Gastrocnemius medialis (tissue), 4 donors: ENCODE data around the gene LRRC75A. TPM values are rescaled to one million over a fixed set of nuclear protein-coding genes. Genes with fewer than 3 reads are reported as not detected.
"Not testable (repeated sequence)": the region's sequence is repeated elsewhere in the genome, so short reads cannot be mapped to it uniquely, and the experiment has no call there.

ENCODE experiments used
- ATAC-seq, 2 donors: fragments of 150-250 bp; one replicate each; pipeline ENCODE4 v1.9.1; 2016
- DNase-seq, 2 donors: peaks; one replicate each; pipeline ENCODE4 v3.0.0-alpha.2; 2019
- H3K27ac ChIP-seq, 4 donors: fragments of 200-600 bp; sonication (generic); 1 replicate in 1 of 4; 2 replicates in 3 of 4; pipeline ENCODE4 v1.5.1; 2016 to 2018; ENCODE audit warnings: mild to moderate bottlenecking in 2 of 4, moderate library complexity in 1 of 4
- H3K27me3 ChIP-seq, 3 donors: fragments of 200-600 bp; sonication (generic) in 2 of 3; 1 replicate in 1 of 3; 2 replicates in 2 of 3; pipeline versions ENCODE4 v1.5.1 to v1.6.0; 2016 to 2019; ENCODE audit warnings: mild to moderate bottlenecking in 1 of 3, moderate library complexity in 1 of 3
- H3K36me3 ChIP-seq, 2 donors: fragments of 200-600 bp; sonication (generic) in 1 of 2; one replicate each; pipeline ENCODE4 v1.5.1; 2017 to 2018
- H3K4me1 ChIP-seq, 2 donors: fragments of 200-600 bp; sonication (generic) in 1 of 2; one replicate each; pipeline ENCODE4 v1.5.1; 2016 to 2017; ENCODE audit warnings: mild to moderate bottlenecking in 2 of 2
- H3K4me3 ChIP-seq, 4 donors: fragments of 200-600 bp; sonication (generic) in 3 of 4; 1 replicate in 1 of 4; 2 replicates in 3 of 4; pipeline ENCODE4 v1.5.1; 2016 to 2019; ENCODE audit warnings: mild to moderate bottlenecking in 2 of 4
- H3K9me3 ChIP-seq, 3 donors: fragments of 200-600 bp; sonication (generic) in 2 of 3; 1 replicate in 1 of 3; 2 replicates in 2 of 3; pipeline ENCODE4 v1.5.1; 2016 to 2019
- CTCF ChIP-seq, 5 experiments: fragments of 450-650 bp in 3 of 5; fragments of 200-600 bp in 2 of 5; sonication (generic) in 2 of 5; IDR thresholded peaks in 4 of 5; conservative IDR thresholded peaks in 1 of 5; 1 replicate in 4 of 5; 2 replicates in 1 of 5; pipeline ENCODE4 v1.5.1; 2016 to 2019; ENCODE audit warnings: antibody characterized with exemption in 5 of 5, mild to moderate bottlenecking in 3 of 5, moderate library complexity in 3 of 5
- POLR2A ChIP-seq, 2 donors: fragments of 450-650 bp; IDR thresholded peaks; one replicate each; pipeline ENCODE4 v1.6.1; 2017; ENCODE audit warnings: antibody characterized with exemption in 2 of 2, mild to moderate bottlenecking in 2 of 2, moderate library complexity in 2 of 2
- in situ Hi-C, 4 donors: fragments of 200-750 bp; cut with MboI; loops; one replicate each; pipeline versions ENCODE4 v1.15.0 to v1.8.0; 2017; ENCODE audit warnings: low sequenced_read_pairs in 4 of 4
- intact Hi-C: fragments of 100-400 bp; cut with DNase I; formaldehyde crosslinking; loops from one replicate; pipeline ENCODE4 v1.15.1; 2023; ENCODE audit warnings: low total_unique reads
- total RNA-seq, 4 donors: library from RNA; depleted of rRNA; stranded (reverse); fragments of >200 nt; gene quantifications; one replicate each; pipeline versions ENCODE4 v1.1.0 to v1.2.3, GENCODE V29; 2016

Gene LRRC75A
- total RNA-seq, 4 donors from 2014 or later, result 0.34 to 0.80 TPM; not detected in 2

GRCh38 chr17:16527298-16527697, 35.3 kb upstream of the LRRC75A start:
- Histone ChIP-seq H3K4me3 (no peak overlapping the region), H3K36me3 (no peaks in the 10 kb centered on the region), H3K27me3 (peaks cover 2 to 9% (median 4%) of the 10 kb centered on the region in 3 donors), H3K27ac (no peak overlapping the region), H3K9me3 (no peaks in the 10 kb centered on the region), H3K4me1 (no peaks in the 10 kb centered on the region)
- intact Hi-C loops, result no loop called here
- TF ChIP-seq POLR2A (IDR thresholded peaks at IDR 0.05) (no peak), CTCF (IDR thresholded peaks at IDR 0.05 in 4 of 5, conservative IDR thresholded peaks at IDR 0.05 in 1 of 5) (no peak)
- ATAC-seq (no peak), DNase-seq (no peak)
- in situ Hi-C loops, result loop anchor here in 2 of 4 donors (10.0 kb wide), 1 partner anchor 162 kb away; no protein-coding TSS in a partner anchor

- ATAC-seq, H3K4me3 ChIP-seq, H3K4me1 ChIP-seq, DNase-seq, H3K36me3 ChIP-seq, H3K27me3 ChIP-seq, intact Hi-C loops, H3K9me3 ChIP-seq, H3K27ac ChIP-seq: not testable (repeated sequence)
- in situ Hi-C loops, result loop anchor here in 2 of 4 donors (10.0 kb wide), 1 partner anchor 161 kb away; no protein-coding TSS in a partner anchor
Measured at GRCh38 chr17:16525556-16525955, 33.6 kb upstream of the LRRC75A start.

- ATAC-seq (peak; percentile 98 to 99), DNase-seq (peak; percentile 60 to 72)
- intact Hi-C loops (loop anchor here (1.0 kb wide), 3 partner anchors 68 to 158 kb away; no protein-coding TSS in a partner anchor), in situ Hi-C loops (loop anchor here (5.0 to 25.0 kb wide), 4 partner anchors 69 to 159 kb away; partner anchors contain the start of gene CENPV (in 1 of the 4))
- no peak overlapping the region for H3K4me3 ChIP-seq
- peaks cover 0 to 18% (median 14%) of the 10 kb centered on the region in 3 donors for H3K27me3 ChIP-seq
- peaks cover 0 to 6% of the 10 kb centered on the region in 2 donors for H3K4me1 ChIP-seq
- H3K36me3 ChIP-seq, result no peaks in the 10 kb centered on the region
- no peak overlapping the region for H3K27ac ChIP-seq
- no peaks in the 10 kb centered on the region for H3K9me3 ChIP-seq
- TF ChIP-seq POLR2A (IDR thresholded peaks at IDR 0.05) (no peak), CTCF (IDR thresholded peaks at IDR 0.05 in 4 of 5, conservative IDR thresholded peaks at IDR 0.05 in 1 of 5) (peak; percentile 85 to 96 (median 90))
Measured at GRCh38 chr17:16521070-16521727, 29.2 kb upstream of the LRRC75A start.

GRCh38 chr17:16519021-16519420, 27.0 kb upstream of the LRRC75A start:
- TF ChIP-seq CTCF (IDR thresholded peaks at IDR 0.05 in 4 of 5, conservative IDR thresholded peaks at IDR 0.05 in 1 of 5) (no peak), POLR2A (IDR thresholded peaks at IDR 0.05) (no peak)
- DNase-seq, result no peak
- Histone ChIP-seq H3K27ac (no peak overlapping the region), H3K27me3 (peaks cover 0 to 19% (median 14%) of the 10 kb centered on the region in 3 donors), H3K4me1 (peaks cover 0 to 6% of the 10 kb centered on the region in 2 donors), H3K36me3 (no peaks in the 10 kb centered on the region), H3K4me3 (no peak overlapping the region), H3K9me3 (no peaks in the 10 kb centered on the region)
- in situ Hi-C loops (loop anchor here in 3 of 4 donors (5.0 to 25.0 kb wide), 3 partner anchors 64 to 157 kb away; partner anchors contain the start of gene CENPV (in 1 of the 3)), intact Hi-C loops (no loop called here)
- no peak for ATAC-seq

DNA sequence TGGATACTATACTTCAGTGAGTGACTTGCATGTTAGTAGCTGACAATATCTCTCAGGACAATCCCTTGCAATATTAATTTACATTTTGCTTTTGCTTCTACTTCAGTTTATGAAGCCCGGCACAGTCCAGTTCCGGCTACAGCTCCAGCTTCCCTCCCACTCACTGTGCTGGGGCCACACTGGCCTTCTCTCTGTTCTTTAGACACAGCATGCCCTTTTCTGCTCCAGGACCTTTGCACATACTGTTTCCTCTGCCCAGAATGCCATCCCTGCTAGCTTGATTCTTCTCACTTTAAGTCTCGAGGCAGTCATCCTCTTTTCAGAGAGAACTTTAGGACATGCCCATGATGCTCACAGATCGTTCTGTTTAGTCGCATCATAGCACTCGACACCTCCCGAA, 25.5 kb upstream of the LRRC75A start:
- Histone ChIP-seq H3K27me3 (peaks cover 0 to 19% (median 14%) of the 10 kb centered on the region in 3 donors), H3K4me3 (no peak overlapping the region), H3K4me1 (peaks cover 0 to 6% of the 10 kb centered on the region in 2 donors), H3K36me3 (no peaks in the 10 kb centered on the region), H3K27ac (no peak overlapping the region), H3K9me3 (no peaks in the 10 kb centered on the region)
- intact Hi-C loops (no loop called here), in situ Hi-C loops (loop anchor here in 3 of 4 donors (5.0 to 25.0 kb wide), 3 partner anchors 63 to 155 kb away; partner anchors contain the start of gene CENPV (in 1 of the 3))
- DNase-seq, result no peak
- TF ChIP-seq CTCF (IDR thresholded peaks at IDR 0.05 in 4 of 5, conservative IDR thresholded peaks at IDR 0.05 in 1 of 5) (no peak), POLR2A (IDR thresholded peaks at IDR 0.05) (no peak)
- no peak for ATAC-seq
